Adrenal gland (tissue), 5 donors: Measurements from ENCODE around the gene TMEM130.

Source experiments
- CTCF ChIP-seq, 6 experiments: fragments of 450-650 bp in 4 of 6; fragments of 200-600 bp in 2 of 6; sonication (generic) in 1 of 6; IDR thresholded peaks; 1 replicate in 5 of 6; 2 replicates in 1 of 6; pipeline versions ENCODE4 v1.5.1 to v1.8.0; 2016 to 2021; ENCODE audit warnings: antibody characterized with exemption in 6 of 6, mild to moderate bottlenecking in 2 of 6, moderate library complexity in 1 of 6
- POLR2A ChIP-seq, 2 donors: fragments of 450-650 bp; IDR thresholded peaks; one replicate each; pipeline ENCODE4 v1.6.1; 2017; ENCODE audit warnings: antibody characterized with exemption in 2 of 2, mild to moderate bottlenecking in 2 of 2, moderate library complexity in 1 of 2
- donor health status: DM: no; HTN: no; CAD: no.

- no peak for TF ChIP-seq CTCF (IDR thresholded peaks at IDR 0.05)
- no peak for TF ChIP-seq POLR2A (IDR thresholded peaks at IDR 0.05)
Observed at GRCh38 chr7:98811299-98811698, 58.5 kb downstream of the TMEM130 start.
